ENCODE measurements around the gene N4BP2L2.

Gene N4BP2L2

GRCh38 chr13:32504876-32505275, 33.7 kb downstream of the N4BP2L2 start:
- Histone ChIP-seq H3K9me2 (replicated peaks; ENCODE audit: insufficient read depth, low read length) (no peaks in the 10 kb centered on the region), H3F3A (ENCODE audit: insufficient read depth) (no peaks in the 10 kb centered on the region), H3K4me3 (ENCODE audit: insufficient read depth, low read length, poor library complexity, severe bottlenecking) (no peak overlapping the region), H2AFZ (ENCODE audit: low read depth, low read length, severe bottlenecking) (no peak overlapping the region), H3K79me2 (ENCODE audit: insufficient read depth, low read length) (no peaks in the 10 kb centered on the region), H3K9ac (ENCODE audit: low read length) (no peak overlapping the region), H3K27me3 (ENCODE audit: low read length) (no peaks in the 10 kb centered on the region), H3K27ac (ENCODE audit: low read depth, low read length) (no peak overlapping the region), H3K9me3 (ENCODE audit: insufficient read depth, low read length) (no peaks in the 10 kb centered on the region), H3K36me3 (ENCODE audit: low read length) (no peaks in the 10 kb centered on the region; the same call in 1 of the 2 replicates), H3K4me2 (ENCODE audit: low read depth, low read length, poor library complexity, severe bottlenecking) (no peak overlapping the region), H4K20me1 (ENCODE audit: low read depth, low read length) (no peaks in the 10 kb centered on the region)
- TF ChIP-seq EZH2phosphoT487 (conservative IDR thresholded peaks at IDR 0.05; ENCODE audit: low read length), result no peak
- TF ChIP-seq, protein P1, sequence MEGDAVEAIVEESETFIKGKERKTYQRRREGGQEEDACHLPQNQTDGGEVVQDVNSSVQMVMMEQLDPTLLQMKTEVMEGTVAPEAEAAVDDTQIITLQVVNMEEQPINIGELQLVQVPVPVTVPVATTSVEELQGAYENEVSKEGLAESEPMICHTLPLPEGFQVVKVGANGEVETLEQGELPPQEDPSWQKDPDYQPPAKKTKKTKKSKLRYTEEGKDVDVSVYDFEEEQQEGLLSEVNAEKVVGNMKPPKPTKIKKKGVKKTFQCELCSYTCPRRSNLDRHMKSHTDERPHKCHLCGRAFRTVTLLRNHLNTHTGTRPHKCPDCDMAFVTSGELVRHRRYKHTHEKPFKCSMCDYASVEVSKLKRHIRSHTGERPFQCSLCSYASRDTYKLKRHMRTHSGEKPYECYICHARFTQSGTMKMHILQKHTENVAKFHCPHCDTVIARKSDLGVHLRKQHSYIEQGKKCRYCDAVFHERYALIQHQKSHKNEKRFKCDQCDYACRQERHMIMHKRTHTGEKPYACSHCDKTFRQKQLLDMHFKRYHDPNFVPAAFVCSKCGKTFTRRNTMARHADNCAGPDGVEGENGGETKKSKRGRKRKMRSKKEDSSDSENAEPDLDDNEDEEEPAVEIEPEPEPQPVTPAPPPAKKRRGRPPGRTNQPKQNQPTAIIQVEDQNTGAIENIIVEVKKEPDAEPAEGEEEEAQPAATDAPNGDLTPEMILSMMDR (IDR thresholded peaks at IDR 0.05; ENCODE audit: insufficient read depth, low read length, poor library complexity, severe bottlenecking), result no peak

- Histone ChIP-seq H3K27ac (ENCODE audit: low read depth, low read length) (no peak overlapping the region), H3K27me3 (ENCODE audit: low read length) (no peaks in the 10 kb centered on the region)
These were observed 34.3 kb downstream of the N4BP2L2 start for GRCh38 chr13:32504263-32504662.

DNA sequence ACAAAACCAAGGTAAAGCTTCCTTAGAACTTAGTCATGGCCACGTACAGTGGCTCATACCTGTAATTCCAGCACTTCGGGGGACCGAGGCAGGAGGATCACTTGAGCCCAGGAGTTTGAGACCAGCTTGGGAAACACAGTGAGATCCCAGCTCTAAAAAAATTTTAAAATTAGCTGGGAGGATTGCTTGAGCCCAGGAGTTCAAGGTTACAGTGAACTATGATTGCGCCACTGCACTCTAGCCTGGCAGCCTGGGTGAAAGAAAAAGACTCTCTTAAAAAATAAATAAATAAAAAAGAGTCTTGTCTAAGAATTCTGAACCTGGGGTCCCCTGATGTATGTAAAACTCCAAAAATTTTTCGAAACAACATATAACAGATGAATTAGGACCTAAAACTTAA, 34.9 kb downstream of the N4BP2L2 start:
- Histone ChIP-seq H3K9me3 (ENCODE audit: insufficient read depth, low read length) (no peaks in the 10 kb centered on the region), H3K4me2 (ENCODE audit: low read depth, low read length, poor library complexity, severe bottlenecking) (no peak overlapping the region), H4K20me1 (ENCODE audit: low read depth, low read length) (no peaks in the 10 kb centered on the region), H3K9me2 (replicated peaks; ENCODE audit: insufficient read depth, low read length) (no peaks in the 10 kb centered on the region), H2AFZ (ENCODE audit: low read depth, low read length, severe bottlenecking) (no peak overlapping the region), H3K4me3 (ENCODE audit: insufficient read depth, low read length, poor library complexity, severe bottlenecking) (no peak overlapping the region), H3K27ac (ENCODE audit: low read depth, low read length) (no peak overlapping the region), H3K27me3 (ENCODE audit: low read length) (no peaks in the 10 kb centered on the region), H3K79me2 (ENCODE audit: insufficient read depth, low read length) (no peaks in the 10 kb centered on the region), H3K36me3 (ENCODE audit: low read length) (no peaks in the 10 kb centered on the region), H3K9ac (ENCODE audit: low read length) (no peak overlapping the region), H3F3A (ENCODE audit: insufficient read depth) (no peaks in the 10 kb centered on the region)
- no peak for TF ChIP-seq EZH2phosphoT487 (conservative IDR thresholded peaks at IDR 0.05; ENCODE audit: low read length)
- TF ChIP-seq, protein P1 (IDR thresholded peaks at IDR 0.05; ENCODE audit: insufficient read depth, low read length, poor library complexity, severe bottlenecking), result no peak

More at GRCh38 chr13:32504263-32504662, 34.3 kb downstream of the N4BP2L2 start:
- no peaks in the 10 kb centered on the region for H4K20me1 ChIP-seq (ENCODE audit: low read depth, low read length)
- no peaks in the 10 kb centered on the region for H3K9me2 ChIP-seq (replicated peaks; ENCODE audit: insufficient read depth, low read length)
- no peak overlapping the region for H3K4me3 ChIP-seq (ENCODE audit: insufficient read depth, low read length, poor library complexity, severe bottlenecking)
- no peak overlapping the region for H2AFZ ChIP-seq (ENCODE audit: low read depth, low read length, severe bottlenecking)
- no peaks in the 10 kb centered on the region for H3K36me3 ChIP-seq (ENCODE audit: low read length)
- H3F3A ChIP-seq (ENCODE audit: insufficient read depth), result no peaks in the 10 kb centered on the region
- H3K9me3 ChIP-seq (ENCODE audit: insufficient read depth, low read length), result no peaks in the 10 kb centered on the region
- H3K79me2 ChIP-seq (ENCODE audit: insufficient read depth, low read length), result no peaks in the 10 kb centered on the region
- no peak overlapping the region for H3K4me2 ChIP-seq (ENCODE audit: low read depth, low read length, poor library complexity, severe bottlenecking)
- TF ChIP-seq, protein P1 (IDR thresholded peaks at IDR 0.05; ENCODE audit: insufficient read depth, low read length, poor library complexity, severe bottlenecking), result no peak
- no peak for TF ChIP-seq EZH2phosphoT487 (conservative IDR thresholded peaks at IDR 0.05; ENCODE audit: low read length)
- no peak overlapping the region for H3K9ac ChIP-seq (ENCODE audit: low read length)

All from SU-DHL-6 (cell line).